Omental fat pad (tissue), 4 donors: ENCODE results near the gene TECPR2. TPM values are rescaled to one million over a fixed set of nuclear protein-coding genes. Genes with fewer than 3 reads are reported as not detected.
A peak's percentile ranks its signal among the peaks of the same experiment; 100 is the strongest.

Source experiments
- ATAC-seq: fragments of 150-250 bp; one replicate; pipeline ENCODE4 v1.9.1; 2016; ENCODE audit warnings: mild to moderate bottlenecking, moderate library complexity; ENCODE audit not compliant: low FRiP score
- DNase-seq: peaks from one replicate; pipeline ENCODE4 v3.0.0-alpha.2; 2019; ENCODE audit warnings: low spot score
- total RNA-seq, 4 donors: library from RNA; depleted of rRNA; stranded (reverse); fragments of >200 nt; gene quantifications; one replicate each; pipeline ENCODE4 v1.1.0, GENCODE V29; 2016
- TF ChIP-seq, protein P1 (sequence below), 3 donors: fragments of 450-650 bp; IDR thresholded peaks; one replicate each; pipeline ENCODE4 v1.5.1; 2016 to 2017; ENCODE audit warnings: antibody characterized with exemption in 3 of 3, mild to moderate bottlenecking in 3 of 3, moderate library complexity in 2 of 3

TECPR2 gene
- total RNA-seq, 4 donors from 2014 or later: 12.7 to 46.0 (median 17.9) TPM

DNA sequence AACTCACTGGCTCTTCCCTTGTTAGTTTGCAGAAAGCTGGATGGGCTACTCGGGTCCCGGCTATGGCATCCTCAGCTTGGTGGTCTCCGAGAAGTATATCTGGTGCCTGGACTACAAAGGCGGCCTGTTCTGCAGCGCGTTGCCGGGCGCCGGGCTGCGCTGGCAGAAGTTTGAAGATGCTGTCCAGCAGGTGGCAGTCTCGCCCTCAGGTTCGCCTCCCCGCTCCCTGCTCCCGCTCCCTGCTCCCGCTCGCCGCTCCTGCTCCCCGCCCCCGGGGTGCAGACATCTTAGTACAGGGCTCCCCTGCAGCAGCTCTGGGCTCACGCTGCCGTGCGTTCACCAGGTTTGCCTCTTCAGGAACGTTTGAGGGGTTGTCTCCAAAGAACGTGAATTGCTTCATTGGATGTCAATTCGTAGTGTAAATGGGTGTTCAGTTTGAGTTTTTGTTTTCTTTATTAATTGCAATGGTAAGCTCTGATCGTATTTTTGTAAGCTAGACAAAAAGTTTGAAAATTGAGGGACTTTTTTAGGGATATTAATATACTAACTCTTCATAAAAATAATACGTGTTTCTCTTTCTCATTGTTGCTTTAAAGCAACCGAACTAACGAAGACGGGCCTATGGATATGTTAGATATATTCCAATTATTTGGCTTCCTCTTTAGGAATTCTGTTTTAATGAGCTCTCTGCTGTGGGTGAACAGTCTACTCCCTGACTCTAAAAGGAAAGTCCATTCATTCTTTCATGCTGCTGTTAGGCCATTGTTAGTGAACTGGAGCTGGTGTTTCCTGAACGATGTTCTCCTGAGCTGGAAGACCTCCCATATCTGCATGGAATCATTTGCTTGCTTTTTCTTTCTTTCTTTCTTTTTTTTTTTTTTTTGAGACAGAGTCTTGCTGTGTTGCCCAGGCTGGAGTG, 75.5 kb downstream of the TECPR2 start:
- TF ChIP-seq, protein P1, sequence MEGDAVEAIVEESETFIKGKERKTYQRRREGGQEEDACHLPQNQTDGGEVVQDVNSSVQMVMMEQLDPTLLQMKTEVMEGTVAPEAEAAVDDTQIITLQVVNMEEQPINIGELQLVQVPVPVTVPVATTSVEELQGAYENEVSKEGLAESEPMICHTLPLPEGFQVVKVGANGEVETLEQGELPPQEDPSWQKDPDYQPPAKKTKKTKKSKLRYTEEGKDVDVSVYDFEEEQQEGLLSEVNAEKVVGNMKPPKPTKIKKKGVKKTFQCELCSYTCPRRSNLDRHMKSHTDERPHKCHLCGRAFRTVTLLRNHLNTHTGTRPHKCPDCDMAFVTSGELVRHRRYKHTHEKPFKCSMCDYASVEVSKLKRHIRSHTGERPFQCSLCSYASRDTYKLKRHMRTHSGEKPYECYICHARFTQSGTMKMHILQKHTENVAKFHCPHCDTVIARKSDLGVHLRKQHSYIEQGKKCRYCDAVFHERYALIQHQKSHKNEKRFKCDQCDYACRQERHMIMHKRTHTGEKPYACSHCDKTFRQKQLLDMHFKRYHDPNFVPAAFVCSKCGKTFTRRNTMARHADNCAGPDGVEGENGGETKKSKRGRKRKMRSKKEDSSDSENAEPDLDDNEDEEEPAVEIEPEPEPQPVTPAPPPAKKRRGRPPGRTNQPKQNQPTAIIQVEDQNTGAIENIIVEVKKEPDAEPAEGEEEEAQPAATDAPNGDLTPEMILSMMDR (IDR thresholded peaks at IDR 0.05): peak in 1 of 3 donors; percentile 44
- DNase-seq (peak; percentile 56), ATAC-seq (peak; percentile 96)

DNA sequence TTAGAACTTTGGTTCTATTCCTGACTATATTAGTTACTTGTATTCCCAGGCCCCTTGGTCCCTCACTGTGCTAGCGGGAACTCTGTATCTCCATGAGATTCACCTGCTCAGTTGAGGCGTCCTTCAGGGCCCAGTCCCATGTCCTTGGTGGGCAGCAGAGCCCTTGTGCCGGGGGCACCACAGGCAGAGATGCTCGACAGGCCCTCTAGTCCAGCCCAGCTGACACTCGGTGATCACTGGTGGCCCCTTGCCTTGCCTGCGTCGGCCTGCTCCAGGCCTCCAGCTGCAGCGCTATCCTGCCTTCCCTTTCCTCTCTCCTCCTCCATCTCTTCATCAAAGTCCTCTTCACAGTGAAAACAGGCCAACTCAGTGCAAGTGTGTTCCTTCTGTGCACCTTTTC, 76.8 kb downstream of the TECPR2 start:
- DNase-seq (no peak), ATAC-seq (no peak)
- TF ChIP-seq, protein P1 (IDR thresholded peaks at IDR 0.05): no peak

DNA sequence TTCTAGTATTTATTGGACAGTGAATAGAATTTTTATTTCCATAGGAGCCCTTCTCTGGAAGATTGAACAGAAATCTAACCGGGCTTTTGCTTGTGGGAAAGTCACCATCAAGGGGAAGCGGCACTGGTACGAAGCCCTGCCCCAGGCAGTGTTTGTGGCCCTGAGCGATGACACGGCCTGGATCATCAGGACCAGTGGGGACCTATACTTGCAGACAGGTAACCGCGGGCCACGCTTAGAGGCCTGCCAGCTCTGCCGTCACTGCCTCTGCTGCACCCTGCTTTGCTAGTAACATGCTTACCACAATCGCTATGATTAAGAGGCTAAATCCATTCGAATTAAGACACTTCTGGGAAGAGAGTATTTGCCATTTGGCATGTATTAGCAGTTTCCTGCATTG, 77.7 kb downstream of the TECPR2 start:
- DNase-seq (no peak), ATAC-seq (no peak)
- TF ChIP-seq, protein P1 (IDR thresholded peaks at IDR 0.05): no peak

DNA sequence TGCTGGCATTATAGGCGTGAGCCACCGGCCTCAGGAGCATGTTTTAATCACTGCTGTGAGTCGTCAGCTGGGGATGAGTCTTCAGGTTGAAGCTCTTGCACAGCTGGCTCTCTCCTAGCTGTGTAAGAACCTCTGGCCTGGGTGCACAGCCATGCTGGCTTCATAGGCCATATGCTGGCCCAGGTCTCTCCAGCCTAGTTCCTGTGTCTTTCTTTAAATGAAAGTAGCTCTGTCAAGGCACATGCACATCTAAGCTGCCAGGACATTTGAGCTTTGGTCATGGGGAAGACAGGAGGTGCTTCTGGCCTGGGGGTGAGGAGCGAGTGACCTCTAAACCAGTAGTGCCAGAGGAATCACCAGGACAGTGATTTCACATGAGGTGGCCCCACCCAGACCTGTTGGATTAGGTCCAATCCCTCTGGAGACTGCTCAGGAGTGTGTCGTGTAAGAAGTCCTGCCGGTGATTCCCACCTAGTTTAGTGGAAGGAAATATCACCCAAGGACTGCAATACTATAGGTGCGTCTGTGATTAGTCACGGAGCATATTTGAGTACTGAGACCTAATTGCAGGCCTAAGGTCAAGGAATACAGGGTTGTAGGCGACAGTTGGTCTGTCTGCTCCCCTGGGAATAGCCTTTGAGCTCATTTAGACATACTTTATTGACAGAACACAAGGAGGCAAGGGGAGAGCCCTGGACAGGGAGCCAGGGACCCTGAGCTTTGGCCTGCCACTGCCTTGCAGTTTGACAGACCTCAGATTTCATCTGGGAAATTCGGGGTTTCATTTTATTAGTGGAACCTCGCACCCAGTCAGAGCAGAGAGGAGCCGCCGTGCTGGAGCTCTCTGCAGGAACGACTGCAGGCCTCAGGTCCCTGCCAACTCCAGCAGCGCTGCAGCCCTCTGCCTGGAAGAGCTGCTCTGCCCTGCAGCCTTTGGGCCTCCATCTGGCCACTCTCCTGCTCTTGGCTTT, 79.8 kb downstream of the TECPR2 start:
- ATAC-seq (no peak), DNase-seq (no peak)
- TF ChIP-seq, protein P1 (IDR thresholded peaks at IDR 0.05): no peak

DNA sequence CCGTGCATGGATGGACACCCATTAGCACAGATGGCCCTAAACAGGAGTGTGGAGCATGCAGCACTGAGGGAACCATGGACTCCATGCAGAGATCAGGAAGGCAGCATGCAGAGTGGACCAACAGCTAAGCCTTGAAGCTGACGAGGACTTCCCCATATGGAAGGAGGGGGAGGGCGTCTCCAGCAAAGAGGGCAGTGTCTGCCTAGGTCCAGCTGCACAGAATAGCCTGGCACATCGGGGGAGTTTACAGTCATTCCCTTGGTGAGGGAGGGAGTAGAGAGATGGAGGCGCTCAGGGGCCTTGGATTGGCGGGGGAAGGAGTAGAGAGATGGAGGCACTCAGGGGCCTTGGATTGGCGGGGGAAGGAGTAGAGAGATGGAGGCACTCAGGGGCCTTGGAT, 82.3 kb downstream of the TECPR2 start:
- TF ChIP-seq, protein P1 (IDR thresholded peaks at IDR 0.05): no peak
- no peak for ATAC-seq
- DNase-seq: no peak

DNA sequence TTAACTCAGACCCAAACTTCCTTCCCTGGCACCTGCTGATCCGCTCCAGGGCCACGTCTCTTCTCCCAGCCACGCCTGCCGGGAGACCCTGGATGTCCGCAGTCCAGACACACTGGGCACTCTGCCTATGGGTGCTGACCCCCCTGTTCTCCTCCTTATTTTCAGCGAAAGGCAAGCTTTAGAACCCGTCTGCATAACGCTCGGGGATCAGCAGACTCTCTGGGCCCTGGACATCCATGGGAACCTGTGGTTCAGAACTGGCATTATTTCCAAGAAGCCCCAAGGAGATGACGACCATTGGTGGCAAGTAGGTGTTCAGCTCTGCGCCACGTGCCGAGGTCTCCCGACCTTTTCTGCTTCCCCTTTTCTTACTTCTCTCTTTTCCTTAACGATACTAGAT, 82.9 kb downstream of the TECPR2 start:
- DNase-seq: no peak

More for the DNA sequence above, 82.9 kb downstream of the TECPR2 start:
- TF ChIP-seq, protein P1 (IDR thresholded peaks at IDR 0.05): no peak
- no peak for ATAC-seq
